Measurements from ENCODE around the gene RBM20. TPM values are rescaled to one million over a fixed set of nuclear protein-coding genes. Genes with fewer than 3 reads are reported as not detected.

RBM20 gene
- total and polyA plus RNA-seq, 2 donors, result 1.6 to 3.8 TPM

- no peaks in the 10 kb centered on the region for H3K27me3 ChIP-seq (ENCODE audit: control insufficient read depth in 2 of 2, insufficient read depth in 1 of 2, low read length in 1 of 2)
- peaks cover 0 to 55% of the 10 kb centered on the region in 2 donors for H3K4me1 ChIP-seq (ENCODE audit: control insufficient read depth in 2 of 2, insufficient read depth in 2 of 2, low read length in 2 of 2)
- no peak overlapping the region for H3K27ac ChIP-seq (ENCODE audit: low read depth in 1 of 2, low read length in 1 of 2)
- DNase-seq (ENCODE audit: low read depth in 6 of 9, low spot score in 9 of 9), result no peak
- H3K4me3 ChIP-seq (ENCODE audit: low read length in 2 of 2), result no peak overlapping the region
- WGBS, result 54% methylated on average over 5 of the region's 5 CpGs
- no peaks in the 10 kb centered on the region for H3K36me3 ChIP-seq (ENCODE audit: control insufficient read depth in 2 of 2, insufficient read depth in 2 of 2, low read length in 1 of 2)
- H3K9me3 ChIP-seq (ENCODE audit: control insufficient read depth in 2 of 2, insufficient read depth in 1 of 2, low read length in 1 of 2), result no peaks in the 10 kb centered on the region
These were observed 100.6 kb downstream of the RBM20 start for GRCh38 chr10:110744782-110745181.

GRCh38 chr10:110746254-110746826 lies 102.2 kb downstream of the RBM20 start:
- 17% methylated on average over 4 of the region's 4 CpGs for WGBS

GRCh38 chr10:110746969-110747608 lies 103.0 kb downstream of the RBM20 start:
- Histone ChIP-seq H3K4me1 (ENCODE audit: control insufficient read depth in 2 of 2, insufficient read depth in 2 of 2, low read length in 2 of 2) (peaks cover 0 to 39% of the 10 kb centered on the region in 2 donors), H3K27ac (ENCODE audit: low read depth in 1 of 2, low read length in 1 of 2) (no peak overlapping the region), H3K4me3 (ENCODE audit: low read length in 2 of 2) (no peak overlapping the region), H3K36me3 (ENCODE audit: control insufficient read depth in 2 of 2, insufficient read depth in 2 of 2, low read length in 1 of 2) (no peaks in the 10 kb centered on the region), H3K9me3 (ENCODE audit: control insufficient read depth in 2 of 2, insufficient read depth in 1 of 2, low read length in 1 of 2) (no peaks in the 10 kb centered on the region), H3K27me3 (ENCODE audit: control insufficient read depth in 2 of 2, insufficient read depth in 1 of 2, low read length in 1 of 2) (no peaks in the 10 kb centered on the region)
- WGBS, result 25% methylated on average over 1 of the region's 1 CpG
- DNase-seq (ENCODE audit: low read depth in 6 of 9, low spot score in 9 of 9), result no peak

More at GRCh38 chr10:110746254-110746826, 102.2 kb downstream of the RBM20 start:
- Histone ChIP-seq H3K4me1 (ENCODE audit: control insufficient read depth in 2 of 2, insufficient read depth in 2 of 2, low read length in 2 of 2) (peaks cover 0 to 44% of the 10 kb centered on the region in 2 donors), H3K4me3 (ENCODE audit: low read length in 2 of 2) (no peak overlapping the region), H3K27ac (ENCODE audit: low read depth in 1 of 2, low read length in 1 of 2) (peak overlapping the region in 1 of 2 donors; percentile 4), H3K36me3 (ENCODE audit: control insufficient read depth in 2 of 2, insufficient read depth in 2 of 2, low read length in 1 of 2) (no peaks in the 10 kb centered on the region), H3K27me3 (ENCODE audit: control insufficient read depth in 2 of 2, insufficient read depth in 1 of 2, low read length in 1 of 2) (no peaks in the 10 kb centered on the region), H3K9me3 (ENCODE audit: control insufficient read depth in 2 of 2, insufficient read depth in 1 of 2, low read length in 1 of 2) (no peaks in the 10 kb centered on the region)
- DNase-seq (ENCODE audit: low read depth in 6 of 9, low spot score in 9 of 9), result peak in 5 of 9 donors; percentile 36 to 62 (median 38)

- WGBS, result 84% methylated on average over 2 of the region's 2 CpGs
- H3K4me3 ChIP-seq (ENCODE audit: low read length in 2 of 2), result no peak overlapping the region
- no peaks in the 10 kb centered on the region for H3K36me3 ChIP-seq (ENCODE audit: control insufficient read depth in 2 of 2, insufficient read depth in 2 of 2, low read length in 1 of 2)
- peak overlapping the region in 1 of 2 donors; percentile 26 for H3K27ac ChIP-seq (ENCODE audit: low read depth in 1 of 2, low read length in 1 of 2)
- H3K27me3 ChIP-seq (ENCODE audit: control insufficient read depth in 2 of 2, insufficient read depth in 1 of 2, low read length in 1 of 2), result no peaks in the 10 kb centered on the region
- DNase-seq (ENCODE audit: low read depth in 6 of 9, low spot score in 9 of 9), result no peak
- peaks cover 0 to 33% of the 10 kb centered on the region in 2 donors for H3K4me1 ChIP-seq (ENCODE audit: control insufficient read depth in 2 of 2, insufficient read depth in 2 of 2, low read length in 2 of 2)
- no peaks in the 10 kb centered on the region for H3K9me3 ChIP-seq (ENCODE audit: control insufficient read depth in 2 of 2, insufficient read depth in 1 of 2, low read length in 1 of 2)
These were observed 103.7 kb downstream of the RBM20 start for GRCh38 chr10:110747609-110748464.

- Histone ChIP-seq H3K27ac (ENCODE audit: low read depth in 1 of 2, low read length in 1 of 2) (no peak overlapping the region), H3K9me3 (ENCODE audit: control insufficient read depth in 2 of 2, insufficient read depth in 1 of 2, low read length in 1 of 2) (no peaks in the 10 kb centered on the region), H3K4me1 (ENCODE audit: control insufficient read depth in 2 of 2, insufficient read depth in 2 of 2, low read length in 2 of 2) (peaks cover 0 to 28% of the 10 kb centered on the region in 2 donors), H3K4me3 (ENCODE audit: low read length in 2 of 2) (no peak overlapping the region), H3K36me3 (ENCODE audit: control insufficient read depth in 2 of 2, insufficient read depth in 2 of 2, low read length in 1 of 2) (no peaks in the 10 kb centered on the region), H3K27me3 (ENCODE audit: control insufficient read depth in 2 of 2, insufficient read depth in 1 of 2, low read length in 1 of 2) (no peaks in the 10 kb centered on the region)
- no peak for DNase-seq (ENCODE audit: low read depth in 6 of 9, low spot score in 9 of 9)
- 82% methylated on average over 3 of the region's 3 CpGs for WGBS
These were observed 104.8 kb downstream of the RBM20 start for GRCh38 chr10:110748970-110749369.

GRCh38 chr10:110750931-110751330 lies 106.8 kb downstream of the RBM20 start:
- Histone ChIP-seq H3K27me3 (ENCODE audit: control insufficient read depth in 2 of 2, insufficient read depth in 1 of 2, low read length in 1 of 2) (no peaks in the 10 kb centered on the region), H3K4me3 (ENCODE audit: low read length in 2 of 2) (no peak overlapping the region), H3K4me1 (ENCODE audit: control insufficient read depth in 2 of 2, insufficient read depth in 2 of 2, low read length in 2 of 2) (peaks cover 0 to 12% of the 10 kb centered on the region in 2 donors), H3K36me3 (ENCODE audit: control insufficient read depth in 2 of 2, insufficient read depth in 2 of 2, low read length in 1 of 2) (no peaks in the 10 kb centered on the region), H3K9me3 (ENCODE audit: control insufficient read depth in 2 of 2, insufficient read depth in 1 of 2, low read length in 1 of 2) (no peaks in the 10 kb centered on the region), H3K27ac (ENCODE audit: low read depth in 1 of 2, low read length in 1 of 2) (no peak overlapping the region)
- DNase-seq (ENCODE audit: low read depth in 6 of 9, low spot score in 9 of 9), result peak in 7 of 9 donors; percentile 14 to 74 (median 42)
- 66% methylated on average over 2 of the region's 2 CpGs for WGBS

GRCh38 chr10:110751850-110752249 lies 107.7 kb downstream of the RBM20 start:
- Histone ChIP-seq H3K4me1 (ENCODE audit: control insufficient read depth in 2 of 2, insufficient read depth in 2 of 2, low read length in 2 of 2) (peaks cover 0 to 9% of the 10 kb centered on the region in 2 donors), H3K27ac (ENCODE audit: low read depth in 1 of 2, low read length in 1 of 2) (peak overlapping the region in 1 of 2 donors; percentile 11), H3K9me3 (ENCODE audit: control insufficient read depth in 2 of 2, insufficient read depth in 1 of 2, low read length in 1 of 2) (no peaks in the 10 kb centered on the region), H3K36me3 (ENCODE audit: control insufficient read depth in 2 of 2, insufficient read depth in 2 of 2, low read length in 1 of 2) (no peaks in the 10 kb centered on the region), H3K27me3 (ENCODE audit: control insufficient read depth in 2 of 2, insufficient read depth in 1 of 2, low read length in 1 of 2) (no peaks in the 10 kb centered on the region), H3K4me3 (ENCODE audit: low read length in 2 of 2) (no peak overlapping the region)
- DNase-seq (ENCODE audit: low read depth in 6 of 9, low spot score in 9 of 9), result no peak
- 63% methylated on average over 6 of the region's 6 CpGs for WGBS

- Histone ChIP-seq H3K4me3 (ENCODE audit: low read length in 2 of 2) (no peak overlapping the region), H3K27me3 (ENCODE audit: control insufficient read depth in 2 of 2, insufficient read depth in 1 of 2, low read length in 1 of 2) (no peaks in the 10 kb centered on the region), H3K27ac (ENCODE audit: low read depth in 1 of 2, low read length in 1 of 2) (no peak overlapping the region), H3K9me3 (ENCODE audit: control insufficient read depth in 2 of 2, insufficient read depth in 1 of 2, low read length in 1 of 2) (no peaks in the 10 kb centered on the region), H3K36me3 (ENCODE audit: control insufficient read depth in 2 of 2, insufficient read depth in 2 of 2, low read length in 1 of 2) (no peaks in the 10 kb centered on the region), H3K4me1 (ENCODE audit: control insufficient read depth in 2 of 2, insufficient read depth in 2 of 2, low read length in 2 of 2) (peaks cover 0 to 6% of the 10 kb centered on the region in 2 donors)
- WGBS, result 90% methylated on average over 4 of the region's 4 CpGs
- no peak for DNase-seq (ENCODE audit: low read depth in 6 of 9, low spot score in 9 of 9)
These were observed 109.3 kb downstream of the RBM20 start for GRCh38 chr10:110753462-110753861.

Data from thymus (tissue), 11 donors.